ENCODE measurements around the gene CCT7. TPM values are rescaled to one million over a fixed set of nuclear protein-coding genes. Genes with fewer than 3 reads are reported as not detected.

The CCT7 gene
- polyA plus RNA-seq, 2 of the 4 experiments (the other 2 are of a cell fraction): 685 to 850 TPM

DNA sequence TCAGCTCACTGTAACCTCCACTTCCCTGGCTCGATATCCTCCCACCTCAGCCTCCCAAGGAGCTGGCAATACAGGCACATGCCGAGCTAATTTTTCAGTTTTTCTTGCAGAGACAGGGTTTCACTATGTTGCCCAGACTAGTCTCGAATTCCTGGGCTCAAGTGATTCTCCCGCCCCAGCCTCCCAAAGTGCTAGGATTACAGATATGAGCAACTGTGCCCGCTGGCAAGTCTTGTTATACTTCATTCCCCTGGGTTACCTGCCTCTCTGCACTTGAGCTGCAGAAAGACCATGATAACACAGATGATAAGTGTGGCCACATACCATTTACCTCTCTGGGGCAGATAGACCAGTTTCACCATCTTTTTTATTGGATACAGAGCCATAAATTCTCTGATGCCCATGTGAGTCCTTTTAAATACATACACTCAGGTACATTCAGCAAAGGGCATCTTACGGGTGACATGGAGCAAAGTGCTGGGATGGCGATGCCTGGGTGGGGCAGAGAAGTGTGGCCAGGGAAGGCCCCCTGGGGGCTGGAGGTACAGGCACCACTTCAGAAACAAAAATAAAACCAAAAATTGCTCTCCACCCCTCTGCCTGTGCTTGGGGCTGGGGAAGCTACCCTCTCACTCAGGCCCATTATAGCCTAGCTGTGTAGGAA, 20.4 kb downstream of the CCT7 start:
- TF ChIP-seq BHLHE40 (IDR thresholded peaks at IDR 0.05; ENCODE audit: low read depth, low read length): no peak
- TF ChIP-seq ESRRA (IDR thresholded peaks at IDR 0.05; ENCODE audit: borderline replicate concordance, low read length): no peak
- no peak for TF ChIP-seq SREBF2 (IDR thresholded peaks at IDR 0.05)
- no peak for TF ChIP-seq NFE2L2 (conservative IDR thresholded peaks at IDR 0.05; ENCODE audit: low read length)
- TF ChIP-seq CBX8 (IDR thresholded peaks at IDR 0.05): no peak
- TF ChIP-seq, protein P1, sequence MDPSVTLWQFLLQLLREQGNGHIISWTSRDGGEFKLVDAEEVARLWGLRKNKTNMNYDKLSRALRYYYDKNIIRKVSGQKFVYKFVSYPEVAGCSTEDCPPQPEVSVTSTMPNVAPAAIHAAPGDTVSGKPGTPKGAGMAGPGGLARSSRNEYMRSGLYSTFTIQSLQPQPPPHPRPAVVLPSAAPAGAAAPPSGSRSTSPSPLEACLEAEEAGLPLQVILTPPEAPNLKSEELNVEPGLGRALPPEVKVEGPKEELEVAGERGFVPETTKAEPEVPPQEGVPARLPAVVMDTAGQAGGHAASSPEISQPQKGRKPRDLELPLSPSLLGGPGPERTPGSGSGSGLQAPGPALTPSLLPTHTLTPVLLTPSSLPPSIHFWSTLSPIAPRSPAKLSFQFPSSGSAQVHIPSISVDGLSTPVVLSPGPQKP (IDR thresholded peaks at IDR 0.05; ENCODE audit: low read depth, low read length): no peak
- TF ChIP-seq KDM1A (IDR thresholded peaks at IDR 0.05; ENCODE audit: low read depth): no peak
- no peak for TF ChIP-seq ZNF302 (CRISPR knock-in tag; IDR thresholded peaks at IDR 0.05)
- no peak for TF ChIP-seq RAD21 (conservative IDR thresholded peaks at IDR 0.05 in 1 of 2, IDR thresholded peaks at IDR 0.05 in 1 of 2)
- no peak for TF ChIP-seq TFCP2L1 (CRISPR knock-in tag; IDR thresholded peaks at IDR 0.05)
- no peak for TF ChIP-seq HOXA7 (CRISPR knock-in tag; IDR thresholded peaks at IDR 0.05)
- TF ChIP-seq RARB (CRISPR knock-in tag; IDR thresholded peaks at IDR 0.05): no peak
- no peak for TF ChIP-seq SMC3 (IDR thresholded peaks at IDR 0.05)
- TF ChIP-seq POLR2AphosphoS2 (conservative IDR thresholded peaks at IDR 0.05; ENCODE audit: low read length): no peak
- TF ChIP-seq FOSB (CRISPR knock-in tag; IDR thresholded peaks at IDR 0.05): no peak
- TF ChIP-seq HOXB5 (CRISPR knock-in tag; IDR thresholded peaks at IDR 0.05): no peak
- no peak for TF ChIP-seq HEYL (CRISPR knock-in tag; IDR thresholded peaks at IDR 0.05)
- TF ChIP-seq CBX2 (IDR thresholded peaks at IDR 0.05; ENCODE audit: borderline replicate concordance, low read depth): no peak
- Histone ChIP-seq H3K9me3 (no peaks in the 10 kb centered on the region), H3K27ac (no peak overlapping the region), H3K4me3 (no peak overlapping the region), H3K4me1 (no peaks in the 10 kb centered on the region), H3K4me2 (no peak overlapping the region)
- DNase-seq (ENCODE audit: low read depth in 1 of 2, low spot score in 1 of 2) (no peak), FAIRE-seq (no peak), ATAC-seq (no peak; a peak in 1 of 6 replicates)
- 93% methylated on average over 7 of the region's 7 CpGs for WGBS (ENCODE audit: missing lambda C conversion rate)
- ChIA-PET CTCF (interaction anchor here (0.5 to 2.2 kb wide), 8 partner anchors 9 to 1646 kb away, joined by 3 to 9 read pairs (median 3); no protein-coding TSS in a partner anchor), POLR2A (interaction anchor here (0.8 to 3.2 kb wide), 2 partner anchors 16 to 21 kb away, joined by 3 to 12 read pairs; partner anchors contain the start of genes CCT7 and PRADC1)

- TF ChIP-seq BCL3 (IDR thresholded peaks at IDR 0.05): no peak
- Histone ChIP-seq H3K27ac (no peak overlapping the region), H3K4me2 (no peak overlapping the region), H3K4me3 (no peak overlapping the region), H3K9me3 (no peaks in the 10 kb centered on the region), H3K4me1 (no peaks in the 10 kb centered on the region)
- WGBS (ENCODE audit: missing lambda C conversion rate): 62% methylated on average over 3 of the region's 4 CpGs
- ChIA-PET POLR2A (interaction anchor here (3.2 kb wide), 1 partner anchor 21 kb away, joined by 12 read pairs; the partner anchor contains the start of genes CCT7 and PRADC1), CTCF (interaction anchor here (1.0 to 2.2 kb wide), 5 partner anchors 8 to 362 kb away, joined by 3 to 9 read pairs (median 3); no protein-coding TSS in a partner anchor)
- FAIRE-seq (no peak), DNase-seq (ENCODE audit: low read depth in 1 of 2, low spot score in 1 of 2) (no peak), ATAC-seq (peak; percentile 3 to 9; a peak in 4 of 6 replicates)
Measured at GRCh38 chr2:73255007-73255644, 21.0 kb downstream of the CCT7 start.

- CTCF ChIA-PET: interaction anchor here (0.8 to 4.8 kb wide), 7 partner anchors 7 to 170 kb away, joined by 3 to 50 read pairs (median 5); partner anchors contain the start of gene EGR4
- FAIRE-seq (no peak), DNase-seq (ENCODE audit: low read depth in 1 of 2, low spot score in 1 of 2) (no peak), ATAC-seq (peak; percentile 2 to 7; a peak in 3 of 6 replicates)
- H3K4me2 ChIP-seq: no peak overlapping the region
- TF ChIP-seq RNF2 (IDR thresholded peaks at IDR 0.05; ENCODE audit: borderline replicate concordance, low read depth) (no peak), MYC (IDR thresholded peaks at IDR 0.05; ENCODE audit: borderline replicate concordance, low read length) (no peak), JUN (IDR thresholded peaks at IDR 0.05) (no peak; a peak in 1 of 5 replicates), CBX2 (IDR thresholded peaks at IDR 0.05; ENCODE audit: borderline replicate concordance, low read depth) (no peak), EHMT2 (IDR thresholded peaks at IDR 0.05; ENCODE audit: low read depth) (no peak), ZSCAN20 (CRISPR knock-in tag; IDR thresholded peaks at IDR 0.05) (no peak), FOSL2 (IDR thresholded peaks at IDR 0.05) (no peak), FOSL2 (CRISPR knock-in tag; IDR thresholded peaks at IDR 0.05) (no peak), RCOR1 (IDR thresholded peaks at IDR 0.05; ENCODE audit: low read depth, low read length) (no peak)
- no peaks in the 10 kb centered on the region for H3K9me3 ChIP-seq
- no peak overlapping the region for H3K4me3 ChIP-seq
- POLR2A ChIA-PET: interaction anchor here (2.1 kb wide), 1 partner anchor 23 kb away, joined by 8 read pairs; the partner anchor contains the start of genes CCT7 and PRADC1
- no peak overlapping the region for H3K27ac ChIP-seq
- 64% methylated on average over 5 of the region's 5 CpGs for WGBS (ENCODE audit: missing lambda C conversion rate)
- H3K4me1 ChIP-seq: no peaks in the 10 kb centered on the region
Measured at GRCh38 chr2:73255907-73256617, 22.0 kb downstream of the CCT7 start.
